Left colon (tissue), 2 donors: ENCODE data around the gene GTF2I. TPM values are rescaled to one million over a fixed set of nuclear protein-coding genes. Genes with fewer than 3 reads are reported as not detected.

Source experiments
- total RNA-seq, 2 donors: library from RNA; stranded (reverse); fragmentation: NEBNext Ultra II Directional; extraction: Animal tissue kit (Norgen Biotek cat#: 25700); gene quantifications; one replicate each; pipeline ENCODE4 v1.2.1, GENCODE V29; 2021
- donor health status: DM: no; HTN: no; CAD: no.
- donor health status: DM: yes; HTN: yes; CAD: no.

The GTF2I gene
- total RNA-seq, 2 donors from 2014 or later: 126 to 129 TPM

Other genes with a start within 250 kb of the GTF2I start
- gene GTF2IRD1, start 203.8 kb upstream of the GTF2I start, total RNA-seq: 10 to 100 TPM; 14.6 to 14.8 TPM
- gene NCF1, start 116.3 kb downstream of the GTF2I start, total RNA-seq: 1 to 10 TPM; 2.9 to 4.4 TPM
- gene GTF2IRD2, start 193.9 kb downstream of the GTF2I start, total RNA-seq: 10 to 100 TPM; 17.3 to 21.2 TPM